Fibroblast of the aortic adventitia (primary cell): ENCODE results near the gene URGCP. TPM values are rescaled to one million over a fixed set of nuclear protein-coding genes. Genes with fewer than 3 reads are reported as not detected.
A peak's percentile ranks its signal among the peaks of the same experiment; 100 is the strongest.

Experiments
- DNase-seq: peaks from one replicate; pipeline ENCODE4 v3.0.0-alpha.2; 2010; ENCODE audit warnings: low read depth
- H3K4me3 ChIP-seq: 2 replicates; pipeline ENCODE4 v1.5.1; 2011; ENCODE audit warnings: low read depth, mild to moderate bottlenecking, control low read depth, low read length, moderate library complexity
- CTCF ChIP-seq: IDR thresholded peaks from 2 replicates; pipeline ENCODE4 v1.5.1; 2011; ENCODE audit warnings: mild to moderate bottlenecking, low read length, control low read depth, inconsistent platforms; ENCODE audit not compliant: insufficient read depth
- total RNA-seq: library from RNA; depleted of rRNA; stranded (reverse); fragments of >200 nt; gene quantifications from 2 replicates; pipeline ENCODE4 v1.2.3, GENCODE V29; 2012; ENCODE audit warnings: low replicate concordance

URGCP gene
- total RNA-seq, 1 donor = 24.7 TPM

- no peak for TF ChIP-seq CTCF
- no peak for DNase-seq
These were observed 25.8 kb downstream of the URGCP start for GRCh38 chr7:43880596-43880995.

GRCh38 chr7:43879477-43879876 is 26.9 kb downstream of the URGCP start:
- peak; percentile 72 for DNase-seq
- no peak for TF ChIP-seq CTCF

More at GRCh38 chr7:43880596-43880995, 25.8 kb downstream of the URGCP start:
- H3K4me3 ChIP-seq = no peak overlapping the region

GRCh38 chr7:43878867-43879266 is 27.5 kb downstream of the URGCP start:
- peak; percentile 65 for DNase-seq
- no peak overlapping the region for H3K4me3 ChIP-seq
- no peak for TF ChIP-seq CTCF

More at GRCh38 chr7:43879477-43879876, 26.9 kb downstream of the URGCP start:
- H3K4me3 ChIP-seq = no peak overlapping the region

- TF ChIP-seq CTCF = no peak
- H3K4me3 ChIP-seq = no peak overlapping the region
- no peak for DNase-seq
These were observed 28.2 kb downstream of the URGCP start for GRCh38 chr7:43877968-43878864.

GRCh38 chr7:43876976-43877745 is 29.2 kb downstream of the URGCP start:
- H3K4me3 ChIP-seq = no peak overlapping the region
- TF ChIP-seq CTCF = no peak
- DNase-seq = no peak

GRCh38 chr7:43876241-43876640 is 30.2 kb downstream of the URGCP start:
- H3K4me3 ChIP-seq = no peak overlapping the region
- no peak for TF ChIP-seq CTCF
- DNase-seq = no peak
